ENCODE results near the gene SLC7A7.
"Not testable (repeated sequence)": the region's sequence is repeated elsewhere in the genome, so short reads cannot be mapped to it uniquely, and the experiment has no call there.

DNA sequence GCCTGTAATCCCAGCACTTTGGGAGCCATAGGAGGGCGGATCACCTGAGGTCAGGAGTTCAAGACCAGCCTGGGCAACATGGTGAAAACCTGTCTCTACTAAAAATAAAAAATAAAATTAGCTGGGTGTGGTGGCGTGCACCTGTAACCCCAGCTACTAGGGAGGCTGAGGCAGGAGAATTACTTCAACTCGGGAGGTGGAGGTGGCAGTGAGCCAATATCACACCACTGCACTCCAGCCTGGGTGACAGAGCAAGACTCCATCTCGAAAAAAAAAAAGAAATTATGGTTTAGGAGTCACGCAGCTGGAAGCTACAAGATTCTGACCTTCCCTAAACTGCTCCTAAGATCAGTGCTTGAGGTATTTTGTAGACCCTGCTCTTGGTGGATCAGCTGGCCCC lies 21.7 kb downstream of the SLC7A7 start:
- not testable (repeated sequence) for TF ChIP-seq POLR2A, POLR2AphosphoS5 (IDR thresholded peaks at IDR 0.05)
- TF ChIP-seq, protein P1, sequence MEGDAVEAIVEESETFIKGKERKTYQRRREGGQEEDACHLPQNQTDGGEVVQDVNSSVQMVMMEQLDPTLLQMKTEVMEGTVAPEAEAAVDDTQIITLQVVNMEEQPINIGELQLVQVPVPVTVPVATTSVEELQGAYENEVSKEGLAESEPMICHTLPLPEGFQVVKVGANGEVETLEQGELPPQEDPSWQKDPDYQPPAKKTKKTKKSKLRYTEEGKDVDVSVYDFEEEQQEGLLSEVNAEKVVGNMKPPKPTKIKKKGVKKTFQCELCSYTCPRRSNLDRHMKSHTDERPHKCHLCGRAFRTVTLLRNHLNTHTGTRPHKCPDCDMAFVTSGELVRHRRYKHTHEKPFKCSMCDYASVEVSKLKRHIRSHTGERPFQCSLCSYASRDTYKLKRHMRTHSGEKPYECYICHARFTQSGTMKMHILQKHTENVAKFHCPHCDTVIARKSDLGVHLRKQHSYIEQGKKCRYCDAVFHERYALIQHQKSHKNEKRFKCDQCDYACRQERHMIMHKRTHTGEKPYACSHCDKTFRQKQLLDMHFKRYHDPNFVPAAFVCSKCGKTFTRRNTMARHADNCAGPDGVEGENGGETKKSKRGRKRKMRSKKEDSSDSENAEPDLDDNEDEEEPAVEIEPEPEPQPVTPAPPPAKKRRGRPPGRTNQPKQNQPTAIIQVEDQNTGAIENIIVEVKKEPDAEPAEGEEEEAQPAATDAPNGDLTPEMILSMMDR (IDR thresholded peaks at IDR 0.05 in 8 of 11, conservative IDR thresholded peaks at IDR 0.05 in 3 of 11): not testable (repeated sequence)

All from spleen (tissue), 7 donors.